PFSK-1 (cell line): ENCODE measurements around the gene PSMA1.

Source experiments
- FOXP2 ChIP-seq: optimal IDR thresholded peaks from 2 replicates; pipeline ENCODE3; 2011; ENCODE audit warnings: borderline replicate concordance, control low read depth, inconsistent platforms; ENCODE audit not compliant: insufficient read depth; ENCODE audit errors: extremely low read length, extremely low read depth
- POLR2AphosphoS5 ChIP-seq: IDR thresholded peaks from 2 replicates; pipeline ENCODE4 v1.6.1; 2012; ENCODE audit warnings: low read depth, mild to moderate bottlenecking, control low read depth, low read length, moderate library complexity
- SIN3A ChIP-seq: IDR thresholded peaks from 2 replicates; pipeline ENCODE4 v1.6.1; 2012; ENCODE audit warnings: mild to moderate bottlenecking, low read length, moderate library complexity, borderline replicate concordance; ENCODE audit not compliant: insufficient read depth
- TAF1 ChIP-seq: IDR thresholded peaks from 2 replicates; pipeline ENCODE4 v1.6.1; 2012; ENCODE audit warnings: low read length, control low read depth, borderline replicate concordance; ENCODE audit not compliant: insufficient read depth
- TF ChIP-seq, protein P1 (sequence below), 2 experiments: IDR thresholded peaks; 2 replicates each; pipeline versions ENCODE4 v1.6.1 to v1.8.0; 2011 to 2012; ENCODE audit warnings: low read depth in 2 of 2, low read length in 2 of 2, control low read depth in 1 of 2, inconsistent platforms in 1 of 2, mild to moderate bottlenecking in 1 of 2, moderate library complexity in 1 of 2; ENCODE audit not compliant: insufficient read depth in 1 of 2

Gene PSMA1

DNA sequence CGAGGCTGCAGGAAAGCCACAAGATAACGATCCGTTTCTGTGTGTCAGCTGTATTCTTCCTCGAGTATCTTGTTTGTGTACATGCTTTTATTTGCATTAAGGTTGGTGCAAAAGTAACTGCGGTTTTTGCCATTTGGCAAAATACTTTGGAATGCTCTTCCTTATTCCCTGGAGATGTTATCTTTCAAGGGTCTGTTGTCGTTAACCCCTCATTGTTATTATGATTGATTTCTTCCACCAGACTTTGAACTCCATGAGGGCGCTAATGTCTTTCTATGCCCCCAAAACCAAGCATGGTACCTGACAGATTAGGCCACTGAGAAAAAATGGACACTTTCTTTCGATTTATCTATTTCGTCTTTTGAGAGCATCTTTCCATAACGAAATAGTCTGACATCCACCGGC lies 563 bp upstream of the PSMA1 start:
- TF ChIP-seq POLR2AphosphoS5 (no peak), FOXP2 (no peak), TAF1 (no peak), SIN3A (no peak)
- TF ChIP-seq, protein P1, sequence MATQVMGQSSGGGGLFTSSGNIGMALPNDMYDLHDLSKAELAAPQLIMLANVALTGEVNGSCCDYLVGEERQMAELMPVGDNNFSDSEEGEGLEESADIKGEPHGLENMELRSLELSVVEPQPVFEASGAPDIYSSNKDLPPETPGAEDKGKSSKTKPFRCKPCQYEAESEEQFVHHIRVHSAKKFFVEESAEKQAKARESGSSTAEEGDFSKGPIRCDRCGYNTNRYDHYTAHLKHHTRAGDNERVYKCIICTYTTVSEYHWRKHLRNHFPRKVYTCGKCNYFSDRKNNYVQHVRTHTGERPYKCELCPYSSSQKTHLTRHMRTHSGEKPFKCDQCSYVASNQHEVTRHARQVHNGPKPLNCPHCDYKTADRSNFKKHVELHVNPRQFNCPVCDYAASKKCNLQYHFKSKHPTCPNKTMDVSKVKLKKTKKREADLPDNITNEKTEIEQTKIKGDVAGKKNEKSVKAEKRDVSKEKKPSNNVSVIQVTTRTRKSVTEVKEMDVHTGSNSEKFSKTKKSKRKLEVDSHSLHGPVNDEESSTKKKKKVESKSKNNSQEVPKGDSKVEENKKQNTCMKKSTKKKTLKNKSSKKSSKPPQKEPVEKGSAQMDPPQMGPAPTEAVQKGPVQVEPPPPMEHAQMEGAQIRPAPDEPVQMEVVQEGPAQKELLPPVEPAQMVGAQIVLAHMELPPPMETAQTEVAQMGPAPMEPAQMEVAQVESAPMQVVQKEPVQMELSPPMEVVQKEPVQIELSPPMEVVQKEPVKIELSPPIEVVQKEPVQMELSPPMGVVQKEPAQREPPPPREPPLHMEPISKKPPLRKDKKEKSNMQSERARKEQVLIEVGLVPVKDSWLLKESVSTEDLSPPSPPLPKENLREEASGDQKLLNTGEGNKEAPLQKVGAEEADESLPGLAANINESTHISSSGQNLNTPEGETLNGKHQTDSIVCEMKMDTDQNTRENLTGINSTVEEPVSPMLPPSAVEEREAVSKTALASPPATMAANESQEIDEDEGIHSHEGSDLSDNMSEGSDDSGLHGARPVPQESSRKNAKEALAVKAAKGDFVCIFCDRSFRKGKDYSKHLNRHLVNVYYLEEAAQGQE (IDR thresholded peaks at IDR 0.05; ENCODE audit: insufficient read depth in 1 of 2, low read depth in 2 of 2, low read length in 2 of 2), result no peak

DNA sequence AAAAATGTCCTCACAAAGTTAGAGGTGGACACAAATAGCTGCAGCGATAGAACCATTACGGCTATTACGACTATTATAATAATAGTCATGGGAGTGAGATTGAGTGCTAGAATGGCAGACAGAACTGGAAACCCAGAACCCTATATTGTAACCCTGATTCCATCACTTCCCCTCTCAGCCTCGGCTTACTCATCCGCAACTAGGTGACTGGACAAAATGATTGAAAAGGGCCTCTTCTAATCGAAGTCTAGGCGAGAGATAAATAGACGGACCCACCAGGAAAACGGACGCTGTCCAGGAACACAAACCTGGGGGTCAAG lies 629 bp downstream of the PSMA1 start:
- TF ChIP-seq TAF1 (no peak), SIN3A (no peak), POLR2AphosphoS5 (no peak), FOXP2 (no peak)
- TF ChIP-seq, protein P1 (IDR thresholded peaks at IDR 0.05; ENCODE audit: insufficient read depth in 1 of 2, low read depth in 2 of 2, low read length in 2 of 2), result no peak

DNA sequence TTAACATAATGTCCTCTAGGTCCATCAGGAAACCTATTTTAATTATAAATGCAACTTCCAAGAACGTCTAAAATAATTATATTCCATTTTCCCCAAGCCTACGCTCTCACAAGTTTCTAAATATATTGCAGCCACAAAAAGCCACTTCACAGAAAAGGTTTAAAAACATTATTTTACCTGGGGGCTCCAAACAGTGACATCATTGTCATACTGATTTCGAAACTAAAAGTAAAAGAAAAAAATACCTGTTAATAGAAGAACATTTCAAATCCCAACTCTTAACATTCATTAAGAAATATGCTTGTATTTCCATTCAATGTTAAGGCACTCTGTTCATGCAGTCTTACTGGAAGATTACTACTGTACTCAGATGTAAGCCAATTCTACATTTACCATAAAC lies 1.4 kb downstream of the PSMA1 start:
- no peak for TF ChIP-seq TAF1
- TF ChIP-seq POLR2AphosphoS5, result no peak
- TF ChIP-seq, protein P1 (IDR thresholded peaks at IDR 0.05; ENCODE audit: insufficient read depth in 1 of 2, low read depth in 2 of 2, low read length in 2 of 2), result no peak
- TF ChIP-seq FOXP2, result no peak
- TF ChIP-seq SIN3A, result no peak

DNA sequence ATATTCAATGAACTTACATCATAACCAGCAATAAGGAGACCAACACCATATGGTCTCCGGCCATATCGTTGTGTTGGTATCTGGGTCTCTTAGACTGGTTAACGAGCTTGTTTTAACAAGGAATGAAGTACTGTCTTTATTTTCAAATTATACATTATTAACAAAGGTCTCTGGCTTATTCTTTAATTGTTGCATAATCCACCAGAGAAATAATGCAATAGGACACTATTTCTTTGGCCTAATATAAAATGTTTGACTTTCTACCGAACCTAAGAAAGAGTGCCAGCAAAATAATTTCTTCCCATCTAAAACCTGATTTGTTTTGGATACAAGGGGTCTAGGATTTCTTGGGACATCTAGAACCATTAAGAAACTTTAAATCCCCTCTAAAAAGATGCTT lies 6.4 kb downstream of the PSMA1 start:
- TF ChIP-seq, protein P1 (IDR thresholded peaks at IDR 0.05; ENCODE audit: insufficient read depth in 1 of 2, low read depth in 2 of 2, low read length in 2 of 2), result no peak
- TF ChIP-seq SIN3A (no peak), TAF1 (no peak)

DNA sequence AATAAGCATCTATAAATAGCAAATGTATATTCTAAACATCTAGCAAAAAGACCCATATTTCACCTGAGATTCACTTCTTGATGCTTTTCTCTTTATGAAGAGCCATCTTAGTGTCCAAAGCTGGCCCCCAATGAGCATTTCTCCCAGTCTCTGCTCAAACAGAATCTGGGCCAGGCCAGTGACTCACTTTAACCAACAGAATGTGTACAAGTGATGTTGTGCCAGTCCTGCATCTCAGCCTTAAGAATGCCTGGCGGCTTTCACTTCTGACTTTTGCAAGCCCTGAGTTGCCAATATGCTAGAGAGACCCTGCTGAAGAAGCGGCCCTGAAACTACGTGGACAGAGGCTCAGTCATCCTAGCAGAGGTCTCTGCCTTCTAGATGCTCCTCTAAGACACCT lies 13.7 kb downstream of the PSMA1 start:
- TF ChIP-seq SIN3A (no peak), POLR2AphosphoS5 (no peak), TAF1 (no peak), FOXP2 (no peak)
- TF ChIP-seq, protein P1 (IDR thresholded peaks at IDR 0.05; ENCODE audit: insufficient read depth in 1 of 2, low read depth in 2 of 2, low read length in 2 of 2), result no peak
